ENCODE results near the gene KRTAP9-8. TPM values are rescaled to one million over a fixed set of nuclear protein-coding genes. Genes with fewer than 3 reads are reported as not detected.
"Not testable (repeated sequence)": the region's sequence is repeated elsewhere in the genome, so short reads cannot be mapped to it uniquely, and the experiment has no call there.

Gene KRTAP9-8
- total RNA-seq, 1 experiment from 2014 or later = not detected

GRCh38 chr17:41246995-41247787 lies 9.4 kb downstream of the KRTAP9-8 start:
- H3K9me3 ChIP-seq, H3K27me3 ChIP-seq, H3K4me3 ChIP-seq, H3K36me3 ChIP-seq, DNase-seq: not testable (repeated sequence)

DNA sequence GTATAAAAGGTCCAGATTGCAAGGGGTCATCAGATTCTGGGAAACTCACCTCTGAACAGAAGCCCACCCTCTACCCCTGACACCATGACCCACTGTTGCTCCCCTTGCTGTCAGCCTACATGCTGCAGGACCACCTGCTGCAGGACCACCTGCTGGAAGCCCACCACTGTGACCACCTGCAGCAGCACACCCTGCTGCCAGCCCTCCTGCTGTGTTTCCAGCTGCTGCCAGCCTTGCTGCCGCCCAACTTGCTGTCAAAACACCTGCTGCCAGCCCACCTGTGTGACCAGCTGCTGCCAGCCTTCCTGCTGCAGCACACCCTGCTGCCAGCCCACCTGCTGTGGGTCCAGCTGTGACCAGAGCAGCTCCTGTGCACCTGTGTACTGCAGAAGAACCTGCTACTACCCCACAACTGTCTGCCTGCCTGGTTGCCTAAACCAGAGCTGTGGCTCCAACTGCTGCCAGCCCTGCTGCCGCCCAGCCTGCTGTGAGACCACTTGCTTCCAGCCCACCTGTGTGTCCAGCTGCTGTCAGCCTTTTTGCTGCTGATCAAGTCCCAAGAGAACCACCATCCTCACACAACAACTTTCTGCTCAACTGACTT lies 11.9 kb downstream of the KRTAP9-8 start, which contains the start of gene KRTAP9-4:
Gene KRTAP9-4, plus strand, starts transcription at position 51 of the 604 bp plus-strand sequence. Its CDS starts 34 bp downstream, at position 85.
- not testable (repeated sequence) for H3K36me3 ChIP-seq, H3K4me3 ChIP-seq, H3K9me3 ChIP-seq, DNase-seq, H3K27me3 ChIP-seq

DNA sequence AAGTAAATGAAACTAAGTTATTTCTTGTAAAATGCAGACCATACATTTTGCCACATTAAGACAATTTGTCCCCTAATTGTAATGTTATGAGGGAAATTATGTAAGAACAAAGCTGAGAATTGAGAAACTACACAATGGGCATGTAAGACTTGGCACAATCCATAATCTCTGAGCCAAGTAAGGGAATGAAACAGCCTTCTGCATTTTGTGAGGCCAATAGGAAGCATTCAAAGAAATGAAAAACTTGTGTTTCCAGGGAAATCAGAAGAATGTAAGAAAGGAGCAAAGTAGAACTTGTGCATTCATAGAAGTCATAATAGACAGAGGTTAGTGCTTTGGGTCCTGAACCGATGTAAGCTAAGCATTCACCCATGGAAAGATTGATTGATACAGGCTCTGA lies 13.5 kb downstream of the KRTAP9-8 start:
- Histone ChIP-seq H3K36me3 (no peaks in the 10 kb centered on the region), H3K4me3 (no peak overlapping the region), H3K9me3 (no peaks in the 10 kb centered on the region), H3K27me3 (no peaks in the 10 kb centered on the region)
- no peak for DNase-seq

GRCh38 chr17:41254861-41255260 lies 17.1 kb downstream of the KRTAP9-8 start:
- Histone ChIP-seq H3K36me3 (no peaks in the 10 kb centered on the region), H3K4me3 (no peak overlapping the region), H3K27me3 (no peaks in the 10 kb centered on the region), H3K9me3 (no peaks in the 10 kb centered on the region)
- no peak for DNase-seq

DNA sequence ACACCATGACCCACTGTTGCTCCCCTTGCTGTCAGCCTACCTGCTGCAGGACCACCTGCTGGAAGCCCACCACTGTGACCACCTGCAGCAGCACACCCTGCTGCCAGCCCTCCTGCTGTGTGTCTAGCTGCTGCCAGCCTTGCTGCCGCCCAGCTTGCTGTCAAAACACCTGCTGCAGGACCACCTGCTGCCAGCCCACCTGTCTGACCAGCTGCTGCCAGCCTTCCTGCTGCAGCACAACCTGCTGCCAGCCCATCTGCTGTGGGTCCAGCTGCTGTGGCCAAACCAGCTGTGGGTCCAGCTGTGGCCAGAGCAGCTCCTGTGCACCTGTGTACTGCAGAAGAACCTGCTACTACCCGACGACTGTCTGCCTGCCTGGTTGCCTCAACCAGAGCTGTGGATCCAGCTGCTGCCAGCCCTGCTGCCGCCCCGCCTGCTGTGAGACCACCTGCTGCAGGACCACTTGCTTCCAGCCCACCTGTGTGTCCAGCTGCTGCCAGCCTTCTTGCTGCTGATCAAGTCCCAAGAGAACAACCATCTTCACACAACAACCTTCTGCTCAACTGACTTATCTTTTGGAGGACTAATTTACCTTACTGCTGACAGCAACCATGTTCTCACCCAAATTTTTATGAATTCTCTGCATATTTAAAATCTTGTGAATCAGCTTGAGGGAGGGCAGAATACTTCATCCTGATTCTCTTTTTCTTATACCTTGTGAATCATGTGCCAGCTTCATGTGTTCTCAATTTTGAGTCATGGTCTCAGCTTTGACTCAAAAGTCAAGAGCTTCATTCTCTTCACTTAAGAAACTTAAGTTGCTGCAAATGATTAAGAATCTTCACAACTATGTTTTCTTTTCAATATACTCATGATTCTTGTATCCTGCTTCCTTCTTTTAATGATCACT lies 17.8 kb downstream of the KRTAP9-8 start, which contains the start of gene KRTAP9-9:
Gene KRTAP9-9, plus strand, starts transcription at position 4 of the 910 bp plus-strand sequence.
- H3K9me3 ChIP-seq, H3K36me3 ChIP-seq, H3K27me3 ChIP-seq, H3K4me3 ChIP-seq, DNase-seq: not testable (repeated sequence)

DNA sequence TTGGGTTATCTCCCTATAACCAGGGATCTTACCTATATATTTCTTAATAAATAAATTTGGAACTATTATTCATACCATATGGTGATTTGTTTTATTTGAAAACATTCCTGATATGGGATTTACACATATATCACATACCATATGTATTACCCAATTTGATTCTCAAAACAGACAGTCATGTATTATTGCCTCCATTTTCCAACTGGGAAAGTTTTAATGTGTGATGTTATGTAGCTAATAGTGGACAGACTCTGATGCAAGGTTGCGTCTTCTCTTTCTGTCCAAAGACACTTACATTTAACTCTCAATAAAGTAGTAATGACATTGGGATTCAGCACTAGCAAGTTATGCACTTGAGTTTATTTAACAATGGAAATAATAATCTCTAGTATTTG lies 18.5 kb downstream of the KRTAP9-8 start:
- Histone ChIP-seq H3K4me3 (no peak overlapping the region), H3K36me3 (no peaks in the 10 kb centered on the region), H3K27me3 (no peaks in the 10 kb centered on the region), H3K9me3 (no peaks in the 10 kb centered on the region)
- no peak for DNase-seq

DNA sequence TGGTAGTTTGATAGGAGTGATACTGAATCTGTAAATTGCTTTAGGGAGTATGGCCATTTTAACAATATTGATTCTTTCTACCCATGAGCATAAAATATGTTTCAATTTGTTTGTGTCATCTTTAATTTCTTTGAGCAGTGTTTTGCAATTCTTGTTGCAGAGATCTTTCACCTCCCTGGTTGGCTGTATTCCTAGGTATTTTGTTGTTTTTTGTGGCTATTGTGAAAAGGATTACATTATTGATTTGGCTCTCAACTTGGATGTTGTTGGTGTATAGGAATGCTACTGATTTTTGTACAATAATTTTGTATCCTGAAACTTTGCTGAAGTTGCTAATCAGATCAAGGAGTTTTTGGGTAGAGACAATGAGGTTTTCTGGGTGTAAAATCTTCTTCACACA lies 20.6 kb downstream of the KRTAP9-8 start:
- no peak for DNase-seq
- no peaks in the 10 kb centered on the region for H3K9me3 ChIP-seq
- no peaks in the 10 kb centered on the region for H3K27me3 ChIP-seq
- no peak overlapping the region for H3K4me3 ChIP-seq
- no peaks in the 10 kb centered on the region for H3K36me3 ChIP-seq

DNA sequence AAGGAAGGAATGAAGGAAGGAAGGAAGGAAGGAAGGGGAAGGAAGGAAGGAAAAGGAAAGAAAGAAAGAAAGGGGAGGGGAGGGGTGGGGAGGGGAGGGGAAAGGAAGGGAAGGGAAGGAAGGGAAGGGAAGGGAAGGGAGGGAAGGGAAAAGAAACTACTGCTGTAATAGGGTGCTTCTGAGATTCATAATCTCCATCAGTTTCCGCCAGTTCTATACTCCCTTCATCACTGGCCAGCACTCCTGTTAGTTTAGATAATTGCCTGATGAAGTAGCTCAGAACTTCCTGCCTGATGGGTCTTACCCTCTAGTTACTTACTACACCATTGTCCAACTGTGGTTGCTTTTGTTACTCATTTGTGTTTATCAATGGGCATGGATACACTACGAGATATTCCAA lies 25.4 kb downstream of the KRTAP9-8 start:
- H3K4me3 ChIP-seq = no peak overlapping the region
- H3K27me3 ChIP-seq = no peaks in the 10 kb centered on the region
- no peaks in the 10 kb centered on the region for H3K9me3 ChIP-seq
- no peak for DNase-seq
- H3K36me3 ChIP-seq = no peaks in the 10 kb centered on the region

- DNase-seq = no peak
Observed at GRCh38 chr17:41264599-41264998, 26.8 kb downstream of the KRTAP9-8 start.

GRCh38 chr17:41265078-41265477 lies 27.3 kb downstream of the KRTAP9-8 start, which contains the start of gene KRTAP9-6:
TSS of gene KRTAP9-6 (plus strand) at chr17:41265378. CDS start at chr17:41265378, 0 bp downstream.
- Histone ChIP-seq H3K36me3 (no peaks in the 10 kb centered on the region), H3K9me3 (no peaks in the 10 kb centered on the region), H3K4me3 (no peak within 1 kb of the TSS), H3K27me3 (no peaks in the 10 kb centered on the region)
- no peak for DNase-seq

More at GRCh38 chr17:41264599-41264998, 26.8 kb downstream of the KRTAP9-8 start:
- Histone ChIP-seq H3K36me3 (no peaks in the 10 kb centered on the region), H3K4me3 (no peak overlapping the region), H3K27me3 (no peaks in the 10 kb centered on the region), H3K9me3 (no peaks in the 10 kb centered on the region)

- no peaks in the 10 kb centered on the region for H3K27me3 ChIP-seq
- no peaks in the 10 kb centered on the region for H3K36me3 ChIP-seq
- no peak overlapping the region for H3K4me3 ChIP-seq
- no peaks in the 10 kb centered on the region for H3K9me3 ChIP-seq
- DNase-seq = no peak
Observed at GRCh38 chr17:41267711-41268110, 29.9 kb downstream of the KRTAP9-8 start.

- not testable (repeated sequence) for H3K36me3 ChIP-seq, H3K4me3 ChIP-seq, DNase-seq, H3K9me3 ChIP-seq, H3K27me3 ChIP-seq
Observed at GRCh38 chr17:41271323-41271722, 33.5 kb downstream of the KRTAP9-8 start.

DNA sequence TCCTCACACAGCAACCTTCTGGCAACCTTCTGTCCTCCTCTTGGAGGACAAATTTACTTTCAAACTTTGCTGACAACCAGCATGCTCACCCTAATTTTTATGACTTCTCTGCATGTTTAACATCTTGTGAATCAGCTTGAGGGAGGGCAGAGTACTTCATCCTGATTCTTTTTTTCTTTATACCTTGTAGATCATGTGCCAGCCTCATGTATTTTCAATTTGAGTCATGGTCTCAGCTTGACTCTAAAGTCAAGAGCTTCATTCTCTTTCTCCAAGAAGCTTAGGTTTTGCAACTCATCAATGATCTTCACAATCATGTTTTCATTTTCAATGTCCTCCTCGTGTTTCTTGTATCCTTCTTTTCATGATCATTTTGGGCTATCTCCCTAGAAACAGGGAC lies 34.1 kb downstream of the KRTAP9-8 start:
- H3K9me3 ChIP-seq = no peaks in the 10 kb centered on the region
- no peak overlapping the region for H3K4me3 ChIP-seq
- H3K27me3 ChIP-seq = no peaks in the 10 kb centered on the region
- DNase-seq = no peak
- H3K36me3 ChIP-seq = no peaks in the 10 kb centered on the region

- H3K27me3 ChIP-seq, H3K36me3 ChIP-seq, H3K4me3 ChIP-seq, DNase-seq, H3K9me3 ChIP-seq: not testable (repeated sequence)
Observed at GRCh38 chr17:41275648-41276190, 37.9 kb downstream of the KRTAP9-8 start, which contains the start of gene KRTAP9-7. TSS of gene KRTAP9-7 (plus strand) at chr17:41275698. CDS start at chr17:41275698, 0 bp downstream.

DNA sequence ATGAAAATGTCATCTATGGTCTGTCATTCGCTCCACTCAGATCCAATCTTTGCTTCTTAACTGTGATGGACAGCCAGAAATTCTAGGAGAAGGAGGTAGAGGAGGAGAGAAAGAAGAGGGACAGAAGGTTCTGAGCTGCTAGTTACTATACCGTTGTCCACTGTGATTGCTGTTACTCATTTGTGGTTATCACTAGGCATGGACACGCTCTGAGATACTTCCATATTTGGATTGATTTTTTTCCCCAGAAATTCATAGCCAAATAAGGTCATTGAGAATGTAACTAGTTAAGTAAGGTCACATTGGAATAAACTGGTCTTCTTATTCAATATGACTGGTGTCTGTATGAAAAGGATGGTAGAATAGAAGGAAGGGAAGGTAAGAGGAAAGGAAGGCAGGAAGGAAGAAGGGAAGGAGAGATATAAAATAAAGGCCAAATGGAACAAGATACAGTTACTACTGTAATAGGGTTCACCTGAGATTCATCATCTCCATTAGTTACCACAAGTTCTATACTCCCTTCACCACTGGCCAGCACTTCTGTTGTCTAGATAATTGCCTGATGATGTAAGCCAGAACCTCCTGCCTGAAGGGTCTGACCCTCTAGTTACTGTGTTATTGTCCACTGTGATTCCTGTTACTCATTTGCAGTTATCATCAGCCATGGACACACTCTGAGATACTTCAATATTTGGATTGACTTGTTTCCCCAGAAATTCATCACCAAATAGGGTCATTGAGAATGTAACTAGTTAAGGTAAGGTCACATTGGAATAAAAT lies 40.6 kb downstream of the KRTAP9-8 start:
- Histone ChIP-seq H3K36me3 (no peaks in the 10 kb centered on the region), H3K4me3 (no peak overlapping the region), H3K27me3 (no peaks in the 10 kb centered on the region), H3K9me3 (no peaks in the 10 kb centered on the region)
- DNase-seq = no peak

- Histone ChIP-seq H3K4me3 (no peak overlapping the region), H3K27me3 (no peaks in the 10 kb centered on the region), H3K36me3 (no peaks in the 10 kb centered on the region), H3K9me3 (no peaks in the 10 kb centered on the region)
- no peak for DNase-seq
Observed at GRCh38 chr17:41284043-41284442, 46.2 kb downstream of the KRTAP9-8 start.
